GM19043 (cell line): Measurements from ENCODE around the gene CEP152.

ENCODE experiments used
- ATAC-seq: cut with Tn5 transposase; IDR thresholded peaks from one replicate; pipeline ENCODE4 v1.9.1; 2021; ENCODE audit warnings: low read depth; ENCODE audit not compliant: unreplicated experiment

The CEP152 gene

GRCh38 chr15:48710952-48711495 lies 99.8 kb downstream of the CEP152 start:
- no peak for ATAC-seq

GRCh38 chr15:48708641-48709040 lies 102.2 kb downstream of the CEP152 start:
- no peak for ATAC-seq

- ATAC-seq = no peak
These were observed 105.5 kb downstream of the CEP152 start for GRCh38 chr15:48705381-48705780.

GRCh38 chr15:48703544-48703943 lies 107.3 kb downstream of the CEP152 start:
- ATAC-seq = no peak

GRCh38 chr15:48702569-48703236 lies 108.2 kb downstream of the CEP152 start:
- no peak for ATAC-seq

GRCh38 chr15:48696627-48697312 lies 114.1 kb downstream of the CEP152 start:
- no peak for ATAC-seq

- no peak for ATAC-seq
These were observed 114.9 kb downstream of the CEP152 start for GRCh38 chr15:48695827-48696573.

GRCh38 chr15:48695088-48695826 lies 115.6 kb downstream of the CEP152 start:
- ATAC-seq = no peak

- no peak for ATAC-seq
These were observed 117.4 kb downstream of the CEP152 start for GRCh38 chr15:48693484-48693883.

GRCh38 chr15:48688493-48688892 lies 122.4 kb downstream of the CEP152 start:
- ATAC-seq = no peak
